ENCODE data around the gene EPB41. TPM values are rescaled to one million over a fixed set of nuclear protein-coding genes. Genes with fewer than 3 reads are reported as not detected.
A peak's percentile ranks its signal among the peaks of the same experiment; 100 is the strongest.

The EPB41 gene
- total and polyA plus RNA-seq, 4 donors: 10.7 to 189 (median 38.1) TPM

GRCh38 chr1:28887419-28887834 lies 26.9 kb upstream of the EPB41 start (continued):
- TF ChIP-seq, protein P1, sequence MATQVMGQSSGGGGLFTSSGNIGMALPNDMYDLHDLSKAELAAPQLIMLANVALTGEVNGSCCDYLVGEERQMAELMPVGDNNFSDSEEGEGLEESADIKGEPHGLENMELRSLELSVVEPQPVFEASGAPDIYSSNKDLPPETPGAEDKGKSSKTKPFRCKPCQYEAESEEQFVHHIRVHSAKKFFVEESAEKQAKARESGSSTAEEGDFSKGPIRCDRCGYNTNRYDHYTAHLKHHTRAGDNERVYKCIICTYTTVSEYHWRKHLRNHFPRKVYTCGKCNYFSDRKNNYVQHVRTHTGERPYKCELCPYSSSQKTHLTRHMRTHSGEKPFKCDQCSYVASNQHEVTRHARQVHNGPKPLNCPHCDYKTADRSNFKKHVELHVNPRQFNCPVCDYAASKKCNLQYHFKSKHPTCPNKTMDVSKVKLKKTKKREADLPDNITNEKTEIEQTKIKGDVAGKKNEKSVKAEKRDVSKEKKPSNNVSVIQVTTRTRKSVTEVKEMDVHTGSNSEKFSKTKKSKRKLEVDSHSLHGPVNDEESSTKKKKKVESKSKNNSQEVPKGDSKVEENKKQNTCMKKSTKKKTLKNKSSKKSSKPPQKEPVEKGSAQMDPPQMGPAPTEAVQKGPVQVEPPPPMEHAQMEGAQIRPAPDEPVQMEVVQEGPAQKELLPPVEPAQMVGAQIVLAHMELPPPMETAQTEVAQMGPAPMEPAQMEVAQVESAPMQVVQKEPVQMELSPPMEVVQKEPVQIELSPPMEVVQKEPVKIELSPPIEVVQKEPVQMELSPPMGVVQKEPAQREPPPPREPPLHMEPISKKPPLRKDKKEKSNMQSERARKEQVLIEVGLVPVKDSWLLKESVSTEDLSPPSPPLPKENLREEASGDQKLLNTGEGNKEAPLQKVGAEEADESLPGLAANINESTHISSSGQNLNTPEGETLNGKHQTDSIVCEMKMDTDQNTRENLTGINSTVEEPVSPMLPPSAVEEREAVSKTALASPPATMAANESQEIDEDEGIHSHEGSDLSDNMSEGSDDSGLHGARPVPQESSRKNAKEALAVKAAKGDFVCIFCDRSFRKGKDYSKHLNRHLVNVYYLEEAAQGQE (IDR thresholded peaks at IDR 0.05): no peak
- TF ChIP-seq FOXA1 (IDR thresholded peaks at IDR 0.05) (no peak), YY1 (IDR thresholded peaks at IDR 0.05) (no peak)

- Histone ChIP-seq H3K9ac (ENCODE audit: low read depth in 1 of 2, low read length in 2 of 2) (peak overlapping the region; percentile 48 to 59), H3K4me1 (ENCODE audit: control insufficient read depth in 4 of 4, insufficient read depth in 4 of 4, low read length in 3 of 4) (peaks cover 6 to 23% (median 13%) of the 10 kb centered on the region in 4 donors), H3K36me3 (ENCODE audit: control insufficient read depth in 4 of 4, insufficient read depth in 3 of 4, low read depth in 1 of 4, low read length in 3 of 4) (no peaks in the 10 kb centered on the region), H3K9me3 (ENCODE audit: control insufficient read depth in 4 of 4, low read length in 3 of 4) (no peaks in the 10 kb centered on the region), H3K4me3 (ENCODE audit: low read depth in 1 of 3, low read length in 3 of 3) (peak overlapping the region; percentile 69 to 92 (median 82)), H3K27ac (ENCODE audit: low read depth in 1 of 2, low read length in 2 of 2) (peak overlapping the region; percentile 91 to 97), H3K27me3 (ENCODE audit: control insufficient read depth in 4 of 4, insufficient read depth in 4 of 4, low read length in 3 of 4) (no peaks in the 10 kb centered on the region)
- WGBS: 32% methylated on average over 24 of the region's 24 CpGs
- peak; percentile 71 for DNase-seq (ENCODE audit: low spot score)
- no peak for TF ChIP-seq GABPA (IDR thresholded peaks at IDR 0.05 in 1 of 2, conservative IDR thresholded peaks at IDR 0.05 in 1 of 2)
- TF ChIP-seq, protein P1 (IDR thresholded peaks at IDR 0.05): peak; percentile 55
- TF ChIP-seq, protein P2, sequence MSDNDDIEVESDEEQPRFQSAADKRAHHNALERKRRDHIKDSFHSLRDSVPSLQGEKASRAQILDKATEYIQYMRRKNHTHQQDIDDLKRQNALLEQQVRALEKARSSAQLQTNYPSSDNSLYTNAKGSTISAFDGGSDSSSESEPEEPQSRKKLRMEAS (IDR thresholded peaks at IDR 0.05): no peak
- no peak for TF ChIP-seq ZBTB33 (IDR thresholded peaks at IDR 0.05)
- no peak for TF ChIP-seq FOXA2 (IDR thresholded peaks at IDR 0.05)
- TF ChIP-seq RAD21 (IDR thresholded peaks at IDR 0.05): peak in 1 of 2 donors; percentile 19
- TF ChIP-seq YY1 (IDR thresholded peaks at IDR 0.05): no peak
- TF ChIP-seq RXRA (IDR thresholded peaks at IDR 0.05): peak in 1 of 2 donors; percentile 43
- TF ChIP-seq SP1 (IDR thresholded peaks at IDR 0.05): no peak
- TF ChIP-seq HNF4A (conservative IDR thresholded peaks at IDR 0.05): no peak
Measured at GRCh38 chr1:28887835-28888682, 26.3 kb upstream of the EPB41 start.

All from liver (tissue), 9 donors.